Psoas muscle (tissue), 8 donors: ENCODE measurements around the gene RASSF3. TPM values are rescaled to one million over a fixed set of nuclear protein-coding genes. Genes with fewer than 3 reads are reported as not detected.
A peak's percentile ranks its signal among the peaks of the same experiment; 100 is the strongest.

Experiments used
- ATAC-seq, 4 donors: fragments of 200-7000 bp; cut with Tn5 transposase; one replicate each; pipeline ENCODE4 v1.9.1; 2020; ENCODE audit warnings: moderate library complexity in 3 of 4, mild to moderate bottlenecking in 2 of 4
- DNase-seq, 2 donors: peaks; one replicate each; pipeline ENCODE4 v3.0.0-alpha.2; 2020
- H3K27ac ChIP-seq: fragments of 200-600 bp; one replicate; pipeline ENCODE4 v1.8.0; 2022
- H3K27me3 ChIP-seq, 3 donors: fragments of 200-600 bp in 1 of 3; one replicate each; pipeline versions ENCODE4 v1.6.1 to v1.8.0; 2013 to 2022; ENCODE audit warnings: low read length in 2 of 3, mild to moderate bottlenecking in 2 of 3, moderate library complexity in 1 of 3; ENCODE audit not compliant: insufficient read depth in 3 of 3
- H3K36me3 ChIP-seq, 2 donors: fragments of 200-600 bp in 1 of 2; one replicate each; pipeline versions ENCODE4 v1.6.1 to v1.8.0; 2013 to 2022; ENCODE audit warnings: low read depth in 1 of 2, mild to moderate bottlenecking in 1 of 2, moderate library complexity in 1 of 2; ENCODE audit not compliant: insufficient read depth in 1 of 2
- H3K4me1 ChIP-seq: fragments of 200-600 bp; one replicate; pipeline ENCODE4 v1.8.0; 2022
- H3K4me3 ChIP-seq: fragments of 200-600 bp; one replicate; pipeline ENCODE4 v1.8.0; 2022; ENCODE audit warnings: mild to moderate bottlenecking
- H3K9me3 ChIP-seq: fragments of 200-600 bp; one replicate; pipeline ENCODE4 v1.8.0; 2022
- CTCF ChIP-seq: fragments of 200-600 bp; IDR thresholded peaks from one replicate; pipeline ENCODE4 v1.8.0; 2022; ENCODE audit warnings: antibody characterized with exemption
- WGBS, 3 donors: extraction: QIAGEN DNeasy Blood & Tissue Kit; methylation state at CpG; one replicate each; pipeline versions ENCODE4 v1.1.6 to v1.1.7; 2013; 5-methylcytosine and 5-hydroxymethylcytosine counted together
- intact Hi-C, 2 donors: fragments of 100-400 bp; cut with DNase I; formaldehyde crosslinking; loops; one replicate each; pipeline versions ENCODE4 v1.11.0 to v1.14.2; 2022
- polyA plus RNA-seq, 3 donors: library from polyadenylated mRNA; stranded (reverse); fragments of 200-250 nt; gene quantifications; one replicate each; pipeline ENCODE4 v1.2.3, GENCODE V29; 2013
- total RNA-seq, 4 donors: library from RNA; stranded (reverse); fragmentation: NEBNext Ultra II Directional in 2 of 4; extraction: Animal tissue kit (Norgen Biotek cat#: 25700) in 2 of 4; gene quantifications; one replicate each; pipeline versions ENCODE4 v1.2.1 to v1.2.4, GENCODE V29; 2021 to 2023
- donor health status: healthy with polysubstance abuse.
- donor health status: DM: no; HTN: no; CAD: no; lungs with moderate emphysema.
- donor health status: Bipolar disorder and iron deficiency.
- donor health status: healthy.
- donor health status: DM: yes; HTN: yes; CAD: no.
- donor health status: DM: no; HTN: no; CAD: no.
- donor health status: DM: no; HTN: no; CAD: no.
- donor health status: DM: yes; HTN: yes; CAD: no.

Gene RASSF3
- total and polyA plus RNA-seq, 7 donors = 4.9 to 30.6 (median 14.5) TPM

- peaks cover 5 to 15% of the 10 kb centered on the region in 2 donors for H3K36me3 ChIP-seq
- ATAC-seq (peak in 2 of 4 donors; percentile 62 to 72), DNase-seq (no peak)
- no peak for TF ChIP-seq CTCF
- H3K4me3 ChIP-seq = no peak overlapping the region
- intact Hi-C loops = loop anchor here in 1 of 2 donors (5.0 kb wide), 1 partner anchor 79 kb away; the partner anchor contains the start of gene RASSF3
- WGBS, 3 donors = 70 to 84% (median 78%) methylated on average over 6 of the region's 6 CpGs
- H3K27me3 ChIP-seq = no peaks in the 10 kb centered on the region
- peak overlapping the region; percentile 67 for H3K27ac ChIP-seq
- peaks cover 21% of the 10 kb centered on the region for H3K4me1 ChIP-seq
- H3K9me3 ChIP-seq = no peaks in the 10 kb centered on the region
Observed at GRCh38 chr12:64691227-64691794, 81.0 kb downstream of the RASSF3 start.

DNA sequence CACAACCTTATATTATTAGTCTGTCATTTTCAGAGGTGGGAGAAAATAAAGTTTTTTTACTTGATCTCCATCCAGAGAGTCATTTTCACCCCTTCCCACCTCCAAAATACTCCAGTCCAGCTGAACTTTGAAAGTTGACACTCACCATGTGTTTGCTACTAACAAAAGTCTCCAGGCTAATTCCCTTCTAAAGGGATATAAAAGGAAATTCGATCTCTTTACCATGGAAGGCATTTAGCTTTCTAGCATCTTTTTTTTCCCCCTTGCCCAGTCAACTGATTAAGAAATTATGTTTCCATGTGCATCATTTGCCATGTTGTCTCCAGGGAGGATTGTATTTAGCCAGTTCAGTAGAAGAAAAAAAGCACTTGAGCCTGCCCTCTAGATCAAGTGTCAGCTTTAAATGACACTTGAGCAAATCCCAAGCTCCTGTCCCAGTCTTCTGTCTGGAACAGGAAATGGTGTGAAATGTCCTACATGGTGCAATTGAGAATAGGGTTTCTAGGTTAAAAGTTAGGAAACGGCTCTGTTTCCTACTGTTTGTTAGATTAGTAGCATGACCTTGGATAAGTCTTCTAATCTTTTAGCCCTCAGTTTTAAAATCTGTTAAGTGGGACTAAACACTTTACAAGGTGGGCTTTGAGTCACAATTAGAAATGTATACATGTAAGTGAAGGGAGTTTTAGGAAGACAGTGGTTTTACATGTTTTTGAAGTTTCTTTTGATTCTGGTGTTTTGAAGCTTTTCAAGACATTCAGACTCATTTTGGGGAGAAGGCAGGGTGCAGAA is 81.7 kb downstream of the RASSF3 start:
- Histone ChIP-seq H3K4me3 (no peak overlapping the region), H3K4me1 (peaks cover 21% of the 10 kb centered on the region), H3K27ac (peak overlapping the region; percentile 67), H3K36me3 (peaks cover 5 to 20% of the 10 kb centered on the region in 2 donors), H3K9me3 (no peaks in the 10 kb centered on the region), H3K27me3 (no peaks in the 10 kb centered on the region)
- TF ChIP-seq CTCF = no peak
- 14 to 19% (median 18%) methylated on average over 2 of the region's 2 CpGs for WGBS, 3 donors
- ATAC-seq = peak in 3 of 4 donors; percentile 64 to 91 (median 71)
- DNase-seq = no peak
- intact Hi-C loops = loop anchor here in 1 of 2 donors (5.0 kb wide), 1 partner anchor 80 kb away; the partner anchor contains the start of gene RASSF3

GRCh38 chr12:64694130-64695040 is 84.1 kb downstream of the RASSF3 start:
- Histone ChIP-seq H3K9me3 (no peaks in the 10 kb centered on the region), H3K4me3 (no peak overlapping the region), H3K27me3 (no peaks in the 10 kb centered on the region), H3K4me1 (peaks cover 12% of the 10 kb centered on the region), H3K27ac (no peak overlapping the region), H3K36me3 (peaks cover 0 to 25% of the 10 kb centered on the region in 2 donors)
- no peak for DNase-seq
- WGBS, 3 donors = 74 to 80% (median 75%) methylated on average over 18 of the region's 18 CpGs
- intact Hi-C loops = loop anchor here (2.0 to 5.0 kb wide), 3 partner anchors 82 to 144 kb away; partner anchors contain the start of gene RASSF3 (in 1 of the 2)
- TF ChIP-seq CTCF = no peak
- no peak for ATAC-seq

GRCh38 chr12:64695550-64695949 is 85.3 kb downstream of the RASSF3 start:
- ATAC-seq = no peak
- Histone ChIP-seq H3K4me3 (no peak overlapping the region), H3K4me1 (peaks cover 12% of the 10 kb centered on the region), H3K27ac (no peak overlapping the region), H3K36me3 (peaks cover 0 to 31% of the 10 kb centered on the region in 2 donors), H3K27me3 (no peaks in the 10 kb centered on the region), H3K9me3 (no peaks in the 10 kb centered on the region)
- WGBS, 3 donors = 81 to 86% (median 83%) methylated on average over 5 of the region's 5 CpGs
- DNase-seq = no peak
- no peak for TF ChIP-seq CTCF
- intact Hi-C loops = loop anchor here (2.0 to 5.0 kb wide), 2 partner anchors 128 to 145 kb away; no protein-coding TSS in a partner anchor
